HG02798 (cell line): Measurements from ENCODE around the gene NHSL2.
"Not testable (repeated sequence)": the region's sequence is repeated elsewhere in the genome, so short reads cannot be mapped to it uniquely, and the experiment has no call there.

Source experiments
- ATAC-seq: cut with Tn5 transposase; IDR thresholded peaks from one replicate; pipeline ENCODE4 v1.9.1; 2021; ENCODE audit warnings: mild to moderate bottlenecking; ENCODE audit not compliant: unreplicated experiment, poor library complexity

NHSL2 gene

DNA sequence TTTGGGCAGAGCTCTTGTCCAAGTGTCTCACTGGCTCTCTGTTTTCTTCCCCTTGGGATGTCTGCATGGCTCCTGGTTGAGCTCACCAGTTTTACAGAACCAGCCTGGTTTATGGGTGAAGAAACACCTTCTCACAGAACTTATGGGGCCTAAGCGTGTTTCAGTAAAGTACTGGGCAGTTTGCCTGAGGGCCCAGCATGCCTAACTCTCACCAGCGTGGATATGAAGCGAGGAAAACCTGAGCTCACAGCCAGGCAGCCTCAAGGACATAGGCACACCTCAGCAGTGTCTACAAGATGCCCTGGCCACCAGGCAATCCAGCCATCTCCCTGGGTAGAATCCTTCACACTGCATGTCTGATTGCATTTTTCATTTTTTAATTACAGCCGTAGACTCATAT, 9.2 kb downstream of the NHSL2 start:
- no peak for ATAC-seq

DNA sequence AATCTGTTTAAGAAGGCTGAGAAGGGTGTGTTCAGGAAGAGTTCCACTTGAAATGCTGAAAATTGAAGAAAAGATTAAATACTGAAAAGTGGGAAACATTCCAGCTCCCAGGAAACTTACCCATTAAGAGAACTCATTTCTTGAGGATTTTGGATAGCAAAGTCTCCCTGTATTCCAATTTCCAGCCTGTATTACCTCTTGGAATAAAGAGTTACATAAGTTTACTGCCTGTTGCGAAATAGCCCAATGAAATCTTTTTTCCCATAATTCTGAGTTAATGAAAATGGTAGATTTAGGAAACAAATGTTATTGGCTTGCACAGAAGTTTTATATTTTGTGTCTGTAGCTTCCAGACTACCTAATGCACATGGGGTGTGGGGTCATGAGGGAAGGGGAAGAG, 12.0 kb downstream of the NHSL2 start:
- ATAC-seq, result no peak

DNA sequence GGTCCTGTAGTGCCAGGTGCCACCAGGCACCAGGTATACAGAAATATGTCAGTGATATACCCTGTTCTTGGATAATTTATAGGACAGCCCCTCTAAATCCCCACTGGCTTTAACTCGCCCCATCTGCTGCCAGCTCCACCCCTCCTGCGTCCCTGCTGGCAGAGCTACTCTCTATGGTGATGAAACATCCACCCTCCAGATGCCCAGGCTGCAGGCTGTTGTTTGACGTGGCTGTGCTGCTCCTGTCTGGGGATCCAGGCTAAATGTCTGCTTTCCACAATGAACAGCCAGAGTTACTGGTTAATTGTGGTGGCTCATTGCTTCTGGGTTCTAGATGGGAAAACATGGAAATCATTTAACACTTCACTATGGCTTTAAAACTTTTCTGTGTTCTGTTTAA, 12.9 kb downstream of the NHSL2 start:
- ATAC-seq, result no peak

DNA sequence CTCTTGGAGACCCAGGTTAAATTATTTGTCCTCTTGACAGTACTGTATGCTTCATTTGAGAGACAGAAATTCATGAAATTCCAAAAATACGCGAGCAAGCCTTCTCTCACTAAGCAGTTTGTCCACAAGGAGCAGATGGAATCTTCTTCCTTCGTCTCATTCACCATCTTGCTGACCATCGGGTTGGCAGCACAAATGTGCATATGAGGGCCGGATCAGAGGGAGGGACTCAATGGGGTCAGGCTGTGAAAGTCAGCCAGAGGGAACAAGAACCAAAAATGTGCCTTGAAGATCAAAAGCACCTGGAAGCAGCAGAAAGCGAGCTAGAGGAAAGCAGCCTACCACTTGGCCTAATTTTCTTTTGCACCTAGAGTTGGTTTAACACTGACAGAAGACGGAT, 16.4 kb downstream of the NHSL2 start:
- no peak for ATAC-seq

- ATAC-seq, result no peak
Measured at GRCh38 chrX:71928856-71929255, 18.2 kb downstream of the NHSL2 start.

- no peak for ATAC-seq
Measured at GRCh38 chrX:71930298-71930697, 19.7 kb downstream of the NHSL2 start.

GRCh38 chrX:71935476-71935875, 24.8 kb downstream of the NHSL2 start:
- no peak for ATAC-seq

DNA sequence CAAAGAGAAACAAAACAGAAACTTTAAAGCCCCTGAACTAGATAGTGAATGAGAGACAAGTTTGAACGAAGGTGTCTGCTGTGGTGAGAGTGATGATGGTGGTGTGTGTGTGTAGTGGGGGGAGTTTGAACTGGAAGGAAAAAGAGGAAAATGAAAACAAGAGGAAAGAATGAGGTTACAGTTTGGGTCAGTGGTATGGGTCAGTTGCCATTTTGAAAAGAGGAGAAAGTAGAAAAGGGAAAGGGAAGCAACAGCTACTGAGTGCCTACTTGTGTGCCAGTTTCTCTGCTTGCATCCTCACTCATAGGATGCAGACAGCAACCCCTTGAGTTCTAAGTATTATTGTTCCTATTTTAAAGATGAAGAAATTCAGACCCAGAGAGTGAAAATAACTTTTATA, 26.0 kb downstream of the NHSL2 start:
- no peak for ATAC-seq

DNA sequence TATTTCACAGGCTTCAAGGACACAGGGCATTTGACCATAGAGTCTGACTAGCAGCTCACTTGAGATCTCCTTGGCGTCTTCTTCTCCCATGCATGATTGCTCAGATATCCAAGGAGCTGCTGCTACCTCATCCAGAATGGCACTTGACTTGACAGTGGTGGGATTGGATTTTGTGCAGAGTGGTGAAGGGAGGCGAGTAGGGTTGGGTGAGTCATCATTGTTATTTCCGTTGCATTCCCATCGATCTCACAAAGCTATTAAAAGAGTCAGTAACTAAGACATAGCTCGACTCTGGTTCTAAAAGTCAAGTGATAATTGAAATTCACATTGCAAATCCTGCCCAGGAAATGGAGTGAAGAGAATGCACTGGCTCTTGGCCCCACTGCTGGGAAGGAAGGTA, 27.7 kb downstream of the NHSL2 start:
- ATAC-seq, result no peak

GRCh38 chrX:71941145-71941544, 30.5 kb downstream of the NHSL2 start:
- ATAC-seq, result no peak

DNA sequence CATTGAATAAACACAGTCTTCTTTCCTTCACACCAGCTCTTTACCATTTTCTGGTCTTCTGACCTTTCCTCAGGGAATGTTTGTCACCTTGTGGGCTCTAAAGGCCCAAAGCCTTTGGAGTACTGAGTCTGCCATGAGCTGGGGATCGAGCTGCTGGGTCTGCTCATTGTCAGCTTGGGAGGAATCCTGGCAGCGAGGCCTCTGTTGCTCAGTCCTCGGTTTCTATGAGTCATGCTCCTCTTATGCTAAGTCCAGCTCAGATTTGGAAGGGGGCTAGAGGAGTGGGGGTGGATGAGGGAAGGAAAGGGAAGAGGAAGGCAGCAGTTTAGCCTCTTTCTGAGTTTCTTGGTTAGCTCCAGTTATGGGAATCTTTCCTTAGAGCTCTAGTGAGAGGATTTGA, 31.1 kb downstream of the NHSL2 start:
- no peak for ATAC-seq

DNA sequence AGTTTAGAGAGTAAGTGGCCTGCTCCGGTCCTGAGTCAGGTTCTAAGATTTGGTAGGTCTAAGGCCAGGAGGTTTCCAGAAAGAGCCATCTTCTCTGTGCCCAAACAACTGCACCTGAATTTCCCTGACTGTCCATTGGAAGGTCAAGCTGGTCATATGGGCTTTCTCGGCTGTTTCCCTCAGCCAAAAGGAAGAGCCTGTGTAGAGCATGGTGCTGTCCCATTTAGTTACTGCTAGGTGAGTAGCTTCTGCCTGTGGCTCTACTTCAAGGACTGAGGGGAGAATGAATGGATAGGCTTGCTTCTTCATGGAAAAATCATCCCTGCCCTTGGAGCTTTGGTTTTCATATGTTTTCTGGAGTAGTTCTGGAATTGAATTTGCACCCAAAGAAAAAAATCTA, 33.7 kb downstream of the NHSL2 start:
- ATAC-seq, result no peak

DNA sequence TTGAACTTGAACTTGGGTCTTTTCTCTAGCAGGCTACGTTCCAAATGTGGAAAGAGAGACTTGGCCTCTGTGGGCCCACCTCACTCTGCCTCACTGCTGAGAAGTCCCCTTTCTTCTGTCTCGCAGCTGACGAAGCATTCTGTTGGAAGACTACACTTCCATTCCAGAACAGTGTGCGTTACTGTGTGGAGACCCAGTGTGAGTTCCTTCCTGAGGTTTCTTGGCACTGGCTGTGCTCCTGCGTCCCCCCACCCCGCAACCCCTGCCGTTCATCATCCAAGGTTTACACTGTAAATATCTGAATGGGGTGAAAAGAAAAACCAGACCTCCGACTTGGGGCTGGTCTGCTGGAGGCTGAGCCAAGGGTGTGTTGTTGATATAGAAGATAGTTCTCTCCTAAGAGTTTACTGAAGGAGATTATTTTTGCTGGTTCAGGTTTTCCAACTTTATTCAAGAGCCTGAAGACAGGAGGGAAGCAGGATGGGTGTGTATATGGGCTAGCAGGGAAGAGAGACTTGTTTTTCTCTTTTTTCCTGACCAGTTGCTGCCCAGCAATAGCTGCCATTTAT, 34.7 kb downstream of the NHSL2 start:
- no peak for ATAC-seq

DNA sequence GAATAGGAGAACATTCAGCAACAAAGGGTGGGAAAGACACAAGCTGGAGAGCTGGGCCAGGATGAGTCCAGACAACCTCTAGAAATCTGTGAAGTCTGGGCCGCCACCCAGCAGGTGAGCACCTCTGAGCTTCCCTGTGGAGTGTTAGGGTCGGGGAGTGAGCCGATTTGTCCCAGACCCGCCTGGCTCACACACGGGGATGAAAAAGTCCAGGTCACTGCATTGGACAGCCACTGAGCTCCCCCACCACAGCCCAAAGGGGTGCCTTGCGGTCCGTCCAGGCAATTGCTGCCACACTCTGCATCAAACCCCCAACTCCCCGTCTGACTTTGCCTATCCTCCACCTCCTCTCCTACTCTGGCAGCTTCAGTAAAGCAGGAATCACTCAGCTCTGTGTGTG, 38.7 kb downstream of the NHSL2 start:
- no peak for ATAC-seq

DNA sequence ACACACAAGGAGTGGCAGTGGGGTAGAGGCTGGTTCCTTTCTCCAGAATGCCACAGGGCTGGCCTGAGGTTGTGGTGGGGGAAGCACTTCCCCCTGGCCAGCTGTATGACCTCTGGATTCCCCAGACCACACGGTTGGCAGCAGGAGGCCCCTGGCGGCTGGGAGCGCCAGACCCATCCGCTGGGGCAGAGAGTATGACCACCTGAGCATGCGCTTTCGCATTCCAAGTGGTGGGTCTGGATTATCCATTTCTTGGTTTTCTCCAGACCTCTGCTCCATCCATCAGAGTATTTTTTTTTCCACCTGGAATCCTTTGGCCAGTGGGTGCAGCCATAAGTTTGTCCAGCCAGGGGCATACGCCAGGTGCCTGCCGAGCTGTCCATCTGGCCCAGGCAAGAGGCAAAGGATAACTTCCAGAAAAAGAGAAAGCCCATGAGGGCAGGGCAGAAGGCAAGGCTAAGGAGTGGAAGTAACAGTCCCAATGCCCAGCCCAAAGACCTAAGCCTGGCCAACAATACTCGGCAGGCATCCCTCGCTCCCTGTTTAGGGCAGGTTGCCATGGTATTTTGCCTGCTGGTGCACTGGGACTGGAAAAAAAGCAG, 39.3 kb downstream of the NHSL2 start:
- no peak for ATAC-seq

DNA sequence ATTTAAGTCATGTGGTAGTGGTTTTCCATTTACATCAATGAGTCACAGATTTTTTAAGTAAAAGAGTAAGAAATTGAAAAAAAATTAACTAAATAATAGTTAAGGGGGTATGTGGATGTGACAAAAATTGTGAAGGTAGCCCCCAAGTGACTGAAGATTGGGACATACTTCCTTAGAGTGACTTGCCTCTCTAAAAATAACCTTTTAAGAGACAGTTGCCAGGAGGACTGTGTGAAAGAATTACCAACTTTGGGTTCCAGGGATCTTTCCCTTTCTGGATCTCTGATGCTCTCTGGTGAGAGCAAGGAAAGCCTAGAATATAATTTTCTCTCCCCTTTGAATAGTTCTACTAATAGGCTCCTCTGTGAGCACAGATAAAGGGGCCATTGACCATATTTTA, 42.7 kb downstream of the NHSL2 start:
- ATAC-seq, result no peak

- no peak for ATAC-seq
Measured at GRCh38 chrX:71953946-71954345, 43.3 kb downstream of the NHSL2 start.

DNA sequence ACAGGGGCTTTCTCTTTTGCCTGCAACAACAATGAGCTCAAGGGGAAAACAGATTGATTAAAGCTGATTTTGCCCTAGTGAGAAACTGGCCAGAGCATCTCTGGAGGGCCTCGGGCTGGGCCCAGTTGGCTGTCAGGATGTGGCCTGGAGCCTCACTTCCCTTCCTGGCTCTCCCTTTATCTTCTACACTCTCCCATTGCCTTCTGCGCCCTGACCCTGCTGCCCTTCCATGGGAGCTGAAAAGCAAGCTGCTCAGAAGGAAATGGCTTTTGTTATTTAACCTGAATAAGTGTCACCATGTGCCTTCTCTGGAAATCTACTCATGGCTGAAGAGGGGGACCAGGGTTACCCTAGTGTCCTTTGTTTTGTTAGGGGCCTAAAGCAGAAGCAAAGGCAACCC, 43.8 kb downstream of the NHSL2 start:
- ATAC-seq, result no peak

DNA sequence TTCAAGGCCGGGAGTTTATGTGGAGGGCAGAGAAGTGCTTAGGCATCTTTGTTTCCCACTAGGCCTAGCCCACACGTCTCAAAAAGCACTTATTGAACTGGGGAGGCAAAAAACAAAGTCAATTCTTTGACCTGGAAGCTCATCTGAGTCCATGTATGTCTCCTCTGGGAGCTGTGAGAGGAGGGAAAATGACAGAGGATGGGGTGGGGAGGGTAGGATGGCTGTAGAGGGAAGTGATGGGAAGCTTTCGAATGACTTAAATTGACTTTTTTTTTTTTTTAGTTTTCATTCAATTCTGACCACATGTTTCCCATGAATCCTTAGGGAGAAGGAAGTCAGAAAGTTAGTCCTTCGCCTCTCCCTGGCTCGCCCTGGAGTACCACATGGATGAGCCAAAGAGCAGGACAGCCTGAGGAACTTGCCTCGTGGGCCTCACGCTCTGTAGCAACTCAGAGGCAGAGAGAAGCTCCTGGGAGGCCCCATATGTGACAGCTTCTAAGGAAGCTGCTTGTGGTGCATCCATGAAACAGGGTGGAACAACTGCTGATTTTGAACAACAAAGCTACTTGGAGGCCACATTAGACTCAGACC, 45.0 kb downstream of the NHSL2 start:
- ATAC-seq, result no peak

DNA sequence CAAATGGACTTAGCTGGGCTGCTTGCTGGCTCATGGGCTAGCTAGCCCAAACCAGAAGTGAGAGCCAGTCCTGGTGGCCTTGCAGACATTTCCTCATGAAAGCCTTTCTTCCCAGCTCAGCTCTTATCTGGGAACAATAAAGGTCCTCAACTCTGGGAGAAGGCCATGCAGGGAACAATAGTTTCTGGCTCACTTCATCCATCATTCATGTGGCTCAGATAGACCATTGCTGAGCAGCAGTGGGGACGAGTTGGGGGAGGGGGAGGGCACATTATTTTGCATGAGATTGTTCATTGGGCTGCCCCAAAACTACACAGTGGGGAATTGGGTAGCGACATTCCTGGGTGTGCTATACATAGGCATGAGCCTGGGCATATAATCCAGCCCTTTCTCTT, 47.6 kb downstream of the NHSL2 start:
- no peak for ATAC-seq

DNA sequence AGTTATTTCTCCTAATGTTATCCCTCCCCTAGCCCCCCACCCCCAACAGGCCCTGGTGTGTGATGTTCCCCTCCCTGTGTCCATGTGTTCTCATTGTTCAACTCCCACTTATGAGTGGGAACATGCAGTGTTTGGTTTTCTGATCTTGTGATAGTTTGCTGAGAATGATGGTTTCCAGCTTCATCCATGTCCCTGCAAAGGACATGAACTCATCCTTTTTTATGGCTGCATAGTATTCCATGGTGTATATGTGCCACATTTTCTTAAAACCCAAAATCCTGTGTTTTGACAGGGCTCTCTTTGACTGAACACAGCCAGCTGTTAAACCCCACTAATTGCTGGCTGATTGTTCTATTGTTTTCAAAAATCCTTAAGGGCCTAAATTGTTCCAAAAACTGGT, 53.5 kb downstream of the NHSL2 start:
- ATAC-seq, result not testable (repeated sequence)

GRCh38 chrX:71974916-71975315, 64.3 kb downstream of the NHSL2 start:
- no peak for ATAC-seq
